Measurements from ENCODE around the gene MRPS12.

MRPS12 gene

DNA sequence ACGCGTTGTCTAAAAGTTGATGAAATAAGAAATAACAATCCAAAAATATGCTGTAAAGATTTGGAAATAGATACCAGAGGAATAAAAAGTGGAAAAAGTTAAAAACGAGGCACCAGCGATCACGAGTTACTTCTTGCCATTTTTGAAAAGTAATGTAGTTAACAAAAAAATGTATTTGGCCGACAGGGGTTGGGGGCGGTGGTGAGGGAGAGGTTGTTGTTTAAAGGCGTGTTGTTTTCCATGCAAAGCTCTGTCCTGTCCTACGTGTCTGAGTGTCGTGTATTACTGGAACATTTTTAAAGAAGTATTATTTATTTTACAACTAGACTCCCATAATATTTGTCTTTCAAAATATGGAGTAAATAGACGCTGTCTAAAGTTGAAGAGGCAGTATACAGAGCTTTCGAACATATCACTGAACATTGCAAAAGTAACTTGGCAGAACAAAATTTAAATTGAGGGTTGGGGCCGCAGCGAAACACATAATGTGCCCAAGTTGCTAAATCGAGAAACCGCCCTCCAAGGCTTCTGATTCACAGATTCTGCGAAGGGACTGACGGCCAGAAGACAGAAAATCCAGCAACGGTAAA is 44.0 kb downstream of the MRPS12 start:
- no peak for DNase-seq (ENCODE audit: low read depth in 1 of 2, low spot score in 1 of 2)

DNA sequence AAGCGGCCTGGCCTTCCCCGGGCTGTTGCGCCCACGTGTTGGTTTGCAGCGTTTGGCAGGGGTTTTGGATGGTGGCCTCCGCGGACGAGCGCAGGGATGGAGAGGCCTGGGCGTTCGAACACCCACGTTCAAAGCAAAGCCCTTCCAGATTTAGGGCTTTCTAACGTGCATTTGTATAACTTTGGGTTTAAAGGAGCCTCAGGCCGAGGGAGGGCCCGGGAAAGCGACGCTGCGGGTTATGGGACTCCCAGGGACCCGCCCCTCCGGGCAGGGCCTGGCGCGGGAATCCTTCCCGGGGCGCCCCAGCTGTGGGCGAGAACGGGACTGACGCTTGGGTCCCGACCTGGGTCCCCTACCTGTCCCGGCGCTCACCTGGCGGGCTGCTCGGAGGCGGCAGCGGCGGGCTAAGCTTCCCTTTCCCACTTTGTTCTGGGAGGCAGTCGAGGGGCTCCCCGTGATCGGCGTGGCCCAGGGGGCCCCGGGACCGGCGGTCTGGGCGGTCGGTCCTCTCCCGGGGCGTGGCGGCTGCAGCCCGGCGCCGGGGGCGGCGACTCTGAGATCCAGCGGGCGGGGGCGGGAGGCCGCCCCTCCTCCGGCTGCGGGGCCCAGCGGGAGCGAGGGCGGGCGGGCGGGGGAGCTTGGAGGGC is 44.6 kb downstream of the MRPS12 start, which contains the start of gene FBXO17:
Gene FBXO17 (minus strand): TSS at position 529 of the 647 bp plus-strand sequence. CDS start 25,423 bp downstream, outside the sequence.
- no peak for DNase-seq (ENCODE audit: low read depth in 1 of 2, low spot score in 1 of 2)

DNA sequence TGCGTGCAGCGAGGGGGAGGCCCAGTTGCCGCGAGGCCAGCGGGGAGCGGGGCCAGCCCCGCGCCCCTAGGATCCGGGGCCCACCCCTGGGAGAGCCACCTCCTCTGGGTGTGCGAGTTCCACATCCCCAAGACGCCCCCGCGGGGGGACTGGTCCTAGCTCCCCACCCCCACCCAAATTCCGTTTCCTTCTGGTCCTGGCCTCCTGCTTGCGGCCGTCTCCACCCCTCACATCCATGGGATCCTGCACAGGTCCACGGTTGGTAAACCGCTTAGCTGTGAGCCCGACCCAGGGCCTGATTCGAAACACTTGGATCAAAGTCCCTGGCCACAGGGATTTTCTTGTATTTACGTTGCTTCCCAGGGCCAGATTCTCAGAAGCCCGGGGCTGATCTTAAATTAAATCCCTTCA is 45.1 kb downstream of the MRPS12 start:
- no peak for DNase-seq (ENCODE audit: low read depth in 1 of 2, low spot score in 1 of 2)

DNA sequence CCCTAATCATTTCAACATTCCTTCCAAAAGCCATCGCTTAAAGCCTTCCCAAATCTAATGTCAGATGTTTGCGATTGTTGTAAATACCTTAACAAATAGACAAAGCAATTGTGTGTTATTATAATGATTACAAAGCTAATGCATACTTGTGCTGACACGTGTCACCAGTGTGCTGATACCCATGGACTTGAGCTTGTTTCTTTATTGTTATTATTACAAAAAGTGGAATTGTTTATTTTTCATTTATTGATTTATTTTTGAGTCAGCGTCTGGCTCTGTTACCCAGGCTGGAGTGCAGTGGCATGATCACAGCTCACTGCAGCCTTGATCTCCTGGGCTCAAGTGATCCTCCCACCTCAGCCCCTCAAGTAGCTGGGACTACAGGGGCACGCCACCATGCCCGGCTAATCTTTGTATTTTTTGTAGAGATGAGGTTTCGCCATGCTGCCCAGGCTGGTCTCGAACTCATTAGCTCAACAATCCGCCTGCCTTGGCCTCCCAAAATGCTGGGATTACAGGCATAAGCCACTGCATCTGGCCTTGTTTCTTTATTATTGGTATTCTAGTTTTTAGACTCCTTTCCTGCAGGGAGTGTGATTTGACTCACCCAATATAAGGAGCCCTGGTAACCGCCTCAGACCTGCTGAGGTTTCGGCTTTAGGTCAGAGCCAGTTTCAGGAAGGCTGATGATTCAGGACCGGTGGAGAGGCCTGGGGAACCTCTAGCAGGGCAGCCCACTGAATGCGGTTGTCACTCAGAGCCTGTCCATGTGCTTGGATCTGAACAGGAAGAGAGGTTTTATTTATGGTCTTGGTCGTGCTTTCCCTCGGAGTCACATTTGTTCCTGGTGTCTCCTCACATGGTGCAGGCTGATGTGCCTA is 46.9 kb downstream of the MRPS12 start:
- no peak for DNase-seq (ENCODE audit: low read depth in 1 of 2, low spot score in 1 of 2)

DNA sequence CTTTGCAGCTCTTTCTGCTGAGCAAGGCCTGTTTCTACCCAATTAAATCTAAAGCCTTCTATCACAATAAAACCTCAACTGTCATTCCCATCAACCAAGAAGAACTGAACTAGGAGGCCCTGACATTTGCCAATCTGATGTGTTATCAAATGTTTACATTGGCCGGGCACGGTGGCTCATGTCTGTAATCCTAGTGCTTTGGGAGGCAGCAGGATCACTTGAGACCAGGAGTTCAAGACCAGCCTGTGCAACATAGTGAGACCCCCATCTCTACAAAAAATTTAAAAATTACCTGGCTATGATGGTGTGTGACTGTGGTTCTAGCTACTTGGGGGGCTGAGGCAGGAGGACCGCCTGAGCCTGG is 47.6 kb downstream of the MRPS12 start:
- DNase-seq (ENCODE audit: low read depth in 1 of 2, low spot score in 1 of 2), result no peak

DNA sequence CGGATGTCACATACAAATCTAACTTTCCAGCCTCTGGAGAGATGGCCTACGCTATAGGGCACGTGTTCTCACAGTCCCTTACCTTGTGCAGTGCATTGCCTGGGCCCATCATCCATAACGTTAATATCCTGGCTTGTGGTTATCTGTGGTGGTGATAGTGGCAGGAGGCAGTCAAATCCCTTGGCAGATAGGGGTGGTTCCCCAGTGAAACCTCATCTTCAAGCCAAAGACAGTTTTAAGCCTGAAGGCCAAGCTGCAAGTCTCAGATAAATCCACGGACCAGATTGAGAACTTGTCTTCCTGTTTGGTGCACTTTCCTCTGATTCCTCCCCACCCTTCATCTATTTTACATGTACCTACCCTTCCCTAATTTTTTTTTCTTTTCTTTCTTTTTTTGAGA is 49.1 kb downstream of the MRPS12 start:
- DNase-seq (ENCODE audit: low read depth in 1 of 2, low spot score in 1 of 2), result no peak

DNA sequence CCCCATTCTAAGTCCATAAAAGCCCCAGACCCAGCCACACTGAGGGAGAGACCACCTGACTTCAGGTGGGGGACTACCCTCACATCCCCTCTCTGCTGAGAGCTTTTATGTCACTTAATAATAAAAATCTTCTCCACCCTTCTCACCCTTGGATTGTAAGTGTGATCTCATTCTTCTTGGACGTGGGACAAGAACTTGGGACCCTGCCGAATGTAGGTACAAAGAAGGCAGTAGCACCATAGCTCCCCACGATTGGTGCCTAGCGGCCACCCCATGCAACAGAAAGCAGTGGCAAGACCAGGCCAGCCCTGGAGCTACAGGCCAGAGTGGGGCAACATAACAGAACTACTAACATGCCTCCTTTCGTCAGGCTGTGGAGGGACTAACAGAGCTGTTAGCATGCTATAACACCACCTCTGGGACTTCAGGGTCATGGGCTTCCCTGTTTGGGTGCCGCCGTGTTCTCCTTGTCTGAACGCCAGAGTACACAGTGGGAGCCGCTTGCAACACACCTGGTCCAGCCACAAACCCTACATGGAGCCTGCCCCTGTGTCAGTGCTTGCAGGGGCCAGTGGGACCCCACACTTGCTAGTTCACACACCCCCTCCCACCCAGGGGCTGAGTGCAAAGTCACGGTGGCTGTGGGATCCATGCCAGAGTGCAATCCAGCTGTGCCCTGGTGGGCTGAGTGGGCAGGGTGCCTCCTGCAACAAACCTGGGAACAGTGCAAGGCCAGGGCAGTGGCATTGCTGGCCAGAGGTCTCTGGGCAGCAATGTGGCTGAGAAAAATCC is 50.0 kb downstream of the MRPS12 start:
- DNase-seq (ENCODE audit: low read depth in 1 of 2, low spot score in 1 of 2), result no peak

Data from stimulated activated CD4-positive, alpha-beta T cell treated with anti-CD3 and anti-CD28 coated beads, Interleukin-15, amount 100 ng/mL, for 1 hour (primary cell).